C4-2B (cell line): ENCODE measurements around the gene WIPF3.

ENCODE experiments used
- ZFX ChIP-seq: fragments of 450-650 bp; IDR thresholded peaks from 2 replicates; pipeline ENCODE4 v1.6.1; 2017
- TF ChIP-seq, protein P1 (sequence below): fragments of 450-650 bp; conservative IDR thresholded peaks from 2 replicates; pipeline ENCODE4 v1.5.1; 2017; ENCODE audit warnings: mild to moderate bottlenecking

DNA sequence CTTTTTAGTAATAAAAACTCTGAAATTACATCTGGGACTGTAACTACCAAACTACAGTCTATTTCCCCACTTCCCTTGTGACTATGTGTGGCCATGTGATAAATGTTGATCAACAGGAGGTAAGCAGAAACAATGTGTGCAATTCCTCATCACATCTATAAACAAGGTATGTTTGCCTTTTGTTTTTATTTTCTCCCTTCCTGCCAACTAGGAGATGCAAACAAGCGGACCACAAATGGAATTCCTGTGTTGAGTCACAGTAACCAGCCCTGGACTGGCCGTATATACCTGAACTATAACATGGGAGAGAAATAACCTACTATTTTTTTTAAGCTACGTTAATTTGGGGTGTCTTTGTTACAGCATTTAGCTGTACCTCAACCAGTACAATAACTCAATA, 130.8 kb downstream of the WIPF3 start:
- TF ChIP-seq ZFX: no peak
- TF ChIP-seq, protein P1, sequence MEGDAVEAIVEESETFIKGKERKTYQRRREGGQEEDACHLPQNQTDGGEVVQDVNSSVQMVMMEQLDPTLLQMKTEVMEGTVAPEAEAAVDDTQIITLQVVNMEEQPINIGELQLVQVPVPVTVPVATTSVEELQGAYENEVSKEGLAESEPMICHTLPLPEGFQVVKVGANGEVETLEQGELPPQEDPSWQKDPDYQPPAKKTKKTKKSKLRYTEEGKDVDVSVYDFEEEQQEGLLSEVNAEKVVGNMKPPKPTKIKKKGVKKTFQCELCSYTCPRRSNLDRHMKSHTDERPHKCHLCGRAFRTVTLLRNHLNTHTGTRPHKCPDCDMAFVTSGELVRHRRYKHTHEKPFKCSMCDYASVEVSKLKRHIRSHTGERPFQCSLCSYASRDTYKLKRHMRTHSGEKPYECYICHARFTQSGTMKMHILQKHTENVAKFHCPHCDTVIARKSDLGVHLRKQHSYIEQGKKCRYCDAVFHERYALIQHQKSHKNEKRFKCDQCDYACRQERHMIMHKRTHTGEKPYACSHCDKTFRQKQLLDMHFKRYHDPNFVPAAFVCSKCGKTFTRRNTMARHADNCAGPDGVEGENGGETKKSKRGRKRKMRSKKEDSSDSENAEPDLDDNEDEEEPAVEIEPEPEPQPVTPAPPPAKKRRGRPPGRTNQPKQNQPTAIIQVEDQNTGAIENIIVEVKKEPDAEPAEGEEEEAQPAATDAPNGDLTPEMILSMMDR: no peak
